Measurements from ENCODE around the gene AHRR.
"Not testable (repeated sequence)": the region's sequence is repeated elsewhere in the genome, so short reads cannot be mapped to it uniquely, and the experiment has no call there.

AHRR gene

GRCh38 chr5:475704-476101 lies 154.2 kb downstream of the AHRR start:
- no peak for DNase-seq (ENCODE audit: low spot score)

GRCh38 chr5:476102-476813 lies 154.7 kb downstream of the AHRR start:
- DNase-seq (ENCODE audit: low spot score), result no peak

- DNase-seq (ENCODE audit: low spot score), result no peak
Measured at GRCh38 chr5:476814-477175, 155.3 kb downstream of the AHRR start.

- no peak for DNase-seq (ENCODE audit: low spot score)
Measured at GRCh38 chr5:477247-477646, 155.7 kb downstream of the AHRR start.

- DNase-seq (ENCODE audit: low spot score), result no peak
Measured at GRCh38 chr5:477871-478270, 156.4 kb downstream of the AHRR start.

GRCh38 chr5:478369-478981 lies 157.0 kb downstream of the AHRR start:
- no peak for DNase-seq (ENCODE audit: low spot score)

- no peak for DNase-seq (ENCODE audit: low spot score)
Measured at GRCh38 chr5:478982-479535, 157.5 kb downstream of the AHRR start.

- DNase-seq (ENCODE audit: low spot score), result no peak
Measured at GRCh38 chr5:479566-480319, 158.2 kb downstream of the AHRR start.

GRCh38 chr5:481347-481746 lies 159.8 kb downstream of the AHRR start:
- DNase-seq (ENCODE audit: low spot score), result no peak

- DNase-seq (ENCODE audit: low spot score), result no peak
Measured at GRCh38 chr5:482021-482420, 160.5 kb downstream of the AHRR start.

- no peak for DNase-seq (ENCODE audit: low spot score)
Measured at GRCh38 chr5:482506-482905, 161.0 kb downstream of the AHRR start.

GRCh38 chr5:483011-483410 lies 161.5 kb downstream of the AHRR start:
- DNase-seq (ENCODE audit: low spot score), result no peak

- DNase-seq (ENCODE audit: low spot score), result no peak
Measured at GRCh38 chr5:483434-484140, 162.1 kb downstream of the AHRR start.

GRCh38 chr5:484556-484955 lies 163.0 kb downstream of the AHRR start:
- DNase-seq (ENCODE audit: low spot score), result no peak

GRCh38 chr5:485113-485945 lies 163.8 kb downstream of the AHRR start:
- DNase-seq (ENCODE audit: low spot score), result no peak

- no peak for DNase-seq (ENCODE audit: low spot score)
Measured at GRCh38 chr5:485946-486491, 164.5 kb downstream of the AHRR start.

GRCh38 chr5:486597-486996 lies 165.1 kb downstream of the AHRR start:
- not testable (repeated sequence) for DNase-seq (ENCODE audit: low spot score)
